ENCODE data around the gene TAS2R46.
"Not testable (repeated sequence)": the region's sequence is repeated elsewhere in the genome, so short reads cannot be mapped to it uniquely, and the experiment has no call there.

The TAS2R46 gene

GRCh38 chr12:11033959-11034358 is 28.1 kb downstream of the TAS2R46 start:
- not testable (repeated sequence) for H3K9ac ChIP-seq (ENCODE audit: low read length); H3K27me3 ChIP-seq (ENCODE audit: control insufficient read depth, insufficient read depth, low read length); H3K27ac ChIP-seq (ENCODE audit: low read length); H3K9me3 ChIP-seq (ENCODE audit: control insufficient read depth, low read depth, low read length); H3K4me3 ChIP-seq (ENCODE audit: low read length); H3K36me3 ChIP-seq (ENCODE audit: control insufficient read depth, low read depth, low read length); H3K4me1 ChIP-seq (ENCODE audit: control insufficient read depth, low read depth, low read length)

GRCh38 chr12:11031307-11031706 is 30.8 kb downstream of the TAS2R46 start, which contains the start of gene TAS2R31:
Gene TAS2R31, minus strand, starts transcription at chr12:11031407. Its CDS starts 72 bp downstream, at chr12:11031335.
- Histone ChIP-seq H3K9me3 (ENCODE audit: control insufficient read depth, low read depth, low read length) (no peaks in the 10 kb centered on the region), H3K27me3 (ENCODE audit: control insufficient read depth, insufficient read depth, low read length) (no peaks in the 10 kb centered on the region), H3K9ac (ENCODE audit: low read length) (no peak within 1 kb of the TSS), H3K4me3 (ENCODE audit: low read length) (no peak within 1 kb of the TSS), H3K36me3 (ENCODE audit: control insufficient read depth, low read depth, low read length) (no peaks in the 10 kb centered on the region), H3K27ac (ENCODE audit: low read length) (no peak within 1 kb of the TSS), H3K4me1 (ENCODE audit: control insufficient read depth, low read depth, low read length) (no peaks in the 10 kb centered on the region)

- Histone ChIP-seq H3K36me3 (ENCODE audit: control insufficient read depth, low read depth, low read length) (no peaks in the 10 kb centered on the region), H3K4me1 (ENCODE audit: control insufficient read depth, low read depth, low read length) (no peaks in the 10 kb centered on the region), H3K4me3 (ENCODE audit: low read length) (no peak overlapping the region), H3K27me3 (ENCODE audit: control insufficient read depth, insufficient read depth, low read length) (no peaks in the 10 kb centered on the region), H3K27ac (ENCODE audit: low read length) (no peak overlapping the region), H3K9me3 (ENCODE audit: control insufficient read depth, low read depth, low read length) (no peaks in the 10 kb centered on the region), H3K9ac (ENCODE audit: low read length) (no peak overlapping the region)
These were observed 36.0 kb downstream of the TAS2R46 start for GRCh38 chr12:11026118-11026517.

GRCh38 chr12:11023387-11023786 is 38.7 kb downstream of the TAS2R46 start:
- Histone ChIP-seq H3K4me1 (ENCODE audit: control insufficient read depth, low read depth, low read length) (no peaks in the 10 kb centered on the region), H3K4me3 (ENCODE audit: low read length) (no peak overlapping the region), H3K27ac (ENCODE audit: low read length) (no peak overlapping the region), H3K9ac (ENCODE audit: low read length) (no peak overlapping the region), H3K27me3 (ENCODE audit: control insufficient read depth, insufficient read depth, low read length) (no peaks in the 10 kb centered on the region), H3K36me3 (ENCODE audit: control insufficient read depth, low read depth, low read length) (no peaks in the 10 kb centered on the region), H3K9me3 (ENCODE audit: control insufficient read depth, low read depth, low read length) (no peaks in the 10 kb centered on the region)

- Histone ChIP-seq H3K4me1 (ENCODE audit: control insufficient read depth, low read depth, low read length) (no peaks in the 10 kb centered on the region), H3K9me3 (ENCODE audit: control insufficient read depth, low read depth, low read length) (no peaks in the 10 kb centered on the region), H3K27ac (ENCODE audit: low read length) (no peak within 1 kb of the TSS), H3K4me3 (ENCODE audit: low read length) (no peak within 1 kb of the TSS), H3K27me3 (ENCODE audit: control insufficient read depth, insufficient read depth, low read length) (no peaks in the 10 kb centered on the region), H3K9ac (ENCODE audit: low read length) (no peak within 1 kb of the TSS), H3K36me3 (ENCODE audit: control insufficient read depth, low read depth, low read length) (no peaks in the 10 kb centered on the region)
These were observed 39.6 kb downstream of the TAS2R46 start, which contains the start of gene TAS2R19 for GRCh38 chr12:11022520-11022919. Gene TAS2R19, minus strand, starts transcription at chr12:11022620. Its CDS starts 49 bp downstream, at chr12:11022571.

- H3K4me1 ChIP-seq (ENCODE audit: control insufficient read depth, low read depth, low read length), result no peaks in the 10 kb centered on the region
- no peaks in the 10 kb centered on the region for H3K9me3 ChIP-seq (ENCODE audit: control insufficient read depth, low read depth, low read length)
- H3K9ac ChIP-seq (ENCODE audit: low read length), result no peak overlapping the region
- H3K4me3 ChIP-seq (ENCODE audit: low read length), result no peak overlapping the region
- H3K36me3 ChIP-seq (ENCODE audit: control insufficient read depth, low read depth, low read length), result no peaks in the 10 kb centered on the region
- H3K27me3 ChIP-seq (ENCODE audit: control insufficient read depth, insufficient read depth, low read length), result no peaks in the 10 kb centered on the region
- H3K27ac ChIP-seq (ENCODE audit: low read length), result no peak overlapping the region
These were observed 45.2 kb downstream of the TAS2R46 start for GRCh38 chr12:11016937-11017336.

GRCh38 chr12:11015775-11016430 is 46.2 kb downstream of the TAS2R46 start:
- no peaks in the 10 kb centered on the region for H3K27me3 ChIP-seq (ENCODE audit: control insufficient read depth, insufficient read depth, low read length)
- H3K9ac ChIP-seq (ENCODE audit: low read length), result no peak overlapping the region
- no peaks in the 10 kb centered on the region for H3K4me1 ChIP-seq (ENCODE audit: control insufficient read depth, low read depth, low read length)
- no peak overlapping the region for H3K4me3 ChIP-seq (ENCODE audit: low read length)
- no peak overlapping the region for H3K27ac ChIP-seq (ENCODE audit: low read length)
- H3K9me3 ChIP-seq (ENCODE audit: control insufficient read depth, low read depth, low read length), result no peaks in the 10 kb centered on the region
- no peaks in the 10 kb centered on the region for H3K36me3 ChIP-seq (ENCODE audit: control insufficient read depth, low read depth, low read length)

- Histone ChIP-seq H3K9ac (ENCODE audit: low read length) (no peak overlapping the region), H3K27me3 (ENCODE audit: control insufficient read depth, insufficient read depth, low read length) (no peaks in the 10 kb centered on the region), H3K4me1 (ENCODE audit: control insufficient read depth, low read depth, low read length) (no peaks in the 10 kb centered on the region), H3K36me3 (ENCODE audit: control insufficient read depth, low read depth, low read length) (no peaks in the 10 kb centered on the region), H3K9me3 (ENCODE audit: control insufficient read depth, low read depth, low read length) (no peaks in the 10 kb centered on the region), H3K4me3 (ENCODE audit: low read length) (no peak overlapping the region), H3K27ac (ENCODE audit: low read length) (no peak overlapping the region)
These were observed 47.9 kb downstream of the TAS2R46 start for GRCh38 chr12:11014234-11014633.
